Measurements from ENCODE around the gene SETD1B. TPM values are rescaled to one million over a fixed set of nuclear protein-coding genes. Genes with fewer than 3 reads are reported as not detected.

Gene SETD1B
- total RNA-seq, 2 experiments from 2014 or later = 32.6 to 34.1 TPM

DNA sequence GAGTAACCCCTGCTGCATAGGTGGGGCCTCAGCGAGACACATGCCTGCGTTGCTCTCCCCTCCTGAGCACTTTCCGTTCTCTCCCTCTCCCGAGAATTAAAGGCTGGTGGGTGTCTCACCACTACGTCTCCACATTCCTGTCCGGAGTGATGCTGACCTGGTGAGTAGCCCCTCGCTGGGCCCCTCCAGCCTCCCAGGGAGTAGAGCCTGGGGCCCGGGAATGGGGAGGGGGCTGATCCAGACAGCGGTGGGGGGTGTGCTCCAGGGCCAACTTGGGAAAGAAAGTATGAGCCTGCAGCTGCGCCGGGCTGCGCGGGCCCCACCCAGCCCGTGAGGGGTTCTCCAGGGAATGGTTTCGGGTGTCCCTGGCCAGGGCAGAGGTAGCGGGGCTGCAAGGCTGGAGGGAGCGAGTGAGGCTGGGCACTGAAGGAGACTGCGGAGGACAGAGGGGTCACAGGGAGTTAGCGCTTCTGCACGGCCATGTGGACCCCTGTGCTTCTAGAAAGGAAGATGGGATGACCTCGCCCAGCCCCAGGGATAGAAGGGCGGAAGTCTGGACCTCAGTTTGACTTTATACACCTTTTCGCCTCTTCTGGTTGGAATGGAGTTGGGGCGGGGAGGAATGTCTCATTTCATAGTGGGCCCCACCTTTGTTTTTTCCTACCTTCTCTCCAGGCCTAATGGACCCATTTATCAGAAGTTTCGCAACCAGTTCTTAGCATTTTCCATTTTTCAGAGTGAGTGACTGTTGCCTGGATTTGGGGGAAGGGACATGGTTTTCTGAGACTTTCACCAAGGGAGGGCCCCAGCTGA is 32.8 kb upstream of the SETD1B start:
- H3K36me3 Mint-ChIP-seq (ENCODE audit: low read depth) = no peaks in the 10 kb centered on the region
- DNase-seq = no peak
- POLR2A ChIA-PET = interaction anchor here (0.6 kb wide), 1 partner anchor 318 kb away, joined by 3 read pairs; no protein-coding TSS in a partner anchor
- no peak overlapping the region for H3K4me3 Mint-ChIP-seq
- H3K4me1 Mint-ChIP-seq = peaks cover 12% of the 10 kb centered on the region
- no peaks in the 10 kb centered on the region for H3K9me3 Mint-ChIP-seq
- H3K27ac Mint-ChIP-seq = no peak overlapping the region
- H3K27me3 Mint-ChIP-seq = no peaks in the 10 kb centered on the region
- CTCF ChIA-PET = interaction anchor here (0.6 to 40.9 kb wide), 2 partner anchors 29 to 604 kb away, joined by 3 to 1058 read pairs; partner anchors contain the start of genes RHOF and SETD1B

- DNase-seq = peak; percentile 87
- POLR2A ChIA-PET = interaction anchor here (0.6 kb wide), 1 partner anchor 20 kb away, joined by 4 read pairs; the partner anchor contains the start of gene RHOF
- no peaks in the 10 kb centered on the region for H3K27me3 Mint-ChIP-seq
- CTCF ChIA-PET = interaction anchor here (0.6 to 40.9 kb wide), 19 partner anchors 9 to 766 kb away, joined by 3 to 1058 read pairs (median 4); partner anchors contain the start of genes RHOF, SETD1B and TMEM120B
- H3K4me1 Mint-ChIP-seq = peaks cover 20% of the 10 kb centered on the region
- H3K4me3 Mint-ChIP-seq = no peak overlapping the region
- no peaks in the 10 kb centered on the region for H3K9me3 Mint-ChIP-seq
- peak overlapping the region; percentile 81 for H3K27ac Mint-ChIP-seq
- H3K36me3 Mint-ChIP-seq (ENCODE audit: low read depth) = no peaks in the 10 kb centered on the region
Measured at GRCh38 chr12:121773011-121773777, 30.6 kb upstream of the SETD1B start.

DNA sequence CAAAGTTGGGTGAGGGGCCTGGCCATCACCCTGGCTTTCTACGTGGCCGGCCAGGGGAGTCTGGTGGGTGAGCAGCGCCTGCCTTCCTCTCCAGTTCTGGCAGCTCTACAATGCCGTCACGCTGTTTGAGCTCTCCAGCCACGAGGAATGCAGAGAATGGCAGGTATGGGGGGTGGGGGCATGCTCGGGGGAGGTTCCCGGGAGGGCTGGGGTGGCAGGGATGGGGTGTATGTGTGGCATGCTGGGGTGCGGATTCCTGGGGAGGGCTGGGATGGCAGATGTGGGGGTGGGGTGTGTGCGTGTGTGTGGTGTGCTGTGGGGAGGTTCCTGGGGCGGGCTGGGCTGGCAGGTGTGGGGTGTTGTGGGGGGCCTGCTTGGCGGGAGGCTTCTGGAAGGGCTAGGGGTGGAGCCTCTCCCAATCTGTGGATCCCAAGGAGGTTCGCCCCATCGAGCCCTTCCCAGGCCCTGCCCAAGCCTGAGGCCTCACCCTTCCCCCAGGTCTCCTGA is 28.8 kb upstream of the SETD1B start:
- peak overlapping the region; percentile 66 for H3K27ac Mint-ChIP-seq
- H3K4me3 Mint-ChIP-seq = no peak overlapping the region
- H3K27me3 Mint-ChIP-seq = no peaks in the 10 kb centered on the region
- CTCF ChIA-PET = interaction anchor here (0.6 to 40.9 kb wide), 5 partner anchors 9 to 698 kb away, joined by 3 to 1058 read pairs (median 5); partner anchors contain the start of genes RHOF and SETD1B
- no peaks in the 10 kb centered on the region for H3K9me3 Mint-ChIP-seq
- peaks cover 25% of the 10 kb centered on the region for H3K4me1 Mint-ChIP-seq
- H3K36me3 Mint-ChIP-seq (ENCODE audit: low read depth) = peaks cover 11% of the 10 kb centered on the region
- POLR2A ChIA-PET = no interaction called here
- no peak for DNase-seq

DNA sequence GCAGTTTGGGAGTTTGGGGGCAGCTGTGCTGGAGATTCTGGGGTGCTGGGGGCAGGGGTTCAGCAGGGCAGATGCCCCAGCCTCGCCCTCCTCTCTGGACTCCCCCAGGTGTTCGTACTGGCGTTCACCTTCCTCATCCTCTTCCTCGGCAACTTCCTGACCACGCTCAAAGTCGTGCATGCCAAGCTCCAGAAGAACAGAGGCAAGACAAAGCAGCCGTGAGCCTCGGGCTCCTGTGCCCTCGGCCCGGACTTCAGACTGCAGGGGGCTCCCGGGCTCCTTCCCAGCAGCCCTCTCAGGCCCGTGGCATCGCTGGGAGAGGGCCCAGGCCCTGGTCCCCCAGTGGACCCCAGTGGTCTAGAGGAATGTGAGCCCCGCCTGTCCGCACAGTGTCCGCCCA is 28.3 kb upstream of the SETD1B start:
- Mint-ChIP-seq H3K4me1 (peaks cover 25% of the 10 kb centered on the region), H3K9me3 (no peaks in the 10 kb centered on the region), H3K27ac (no peak overlapping the region), H3K4me3 (no peak overlapping the region), H3K36me3 (ENCODE audit: low read depth) (peaks cover 15% of the 10 kb centered on the region), H3K27me3 (no peaks in the 10 kb centered on the region)
- POLR2A ChIA-PET = no interaction called here
- CTCF ChIA-PET = interaction anchor here (0.6 to 40.9 kb wide), 3 partner anchors 8 to 697 kb away, joined by 3 to 1058 read pairs (median 5); partner anchors contain the start of genes RHOF and SETD1B
- DNase-seq = no peak

DNA sequence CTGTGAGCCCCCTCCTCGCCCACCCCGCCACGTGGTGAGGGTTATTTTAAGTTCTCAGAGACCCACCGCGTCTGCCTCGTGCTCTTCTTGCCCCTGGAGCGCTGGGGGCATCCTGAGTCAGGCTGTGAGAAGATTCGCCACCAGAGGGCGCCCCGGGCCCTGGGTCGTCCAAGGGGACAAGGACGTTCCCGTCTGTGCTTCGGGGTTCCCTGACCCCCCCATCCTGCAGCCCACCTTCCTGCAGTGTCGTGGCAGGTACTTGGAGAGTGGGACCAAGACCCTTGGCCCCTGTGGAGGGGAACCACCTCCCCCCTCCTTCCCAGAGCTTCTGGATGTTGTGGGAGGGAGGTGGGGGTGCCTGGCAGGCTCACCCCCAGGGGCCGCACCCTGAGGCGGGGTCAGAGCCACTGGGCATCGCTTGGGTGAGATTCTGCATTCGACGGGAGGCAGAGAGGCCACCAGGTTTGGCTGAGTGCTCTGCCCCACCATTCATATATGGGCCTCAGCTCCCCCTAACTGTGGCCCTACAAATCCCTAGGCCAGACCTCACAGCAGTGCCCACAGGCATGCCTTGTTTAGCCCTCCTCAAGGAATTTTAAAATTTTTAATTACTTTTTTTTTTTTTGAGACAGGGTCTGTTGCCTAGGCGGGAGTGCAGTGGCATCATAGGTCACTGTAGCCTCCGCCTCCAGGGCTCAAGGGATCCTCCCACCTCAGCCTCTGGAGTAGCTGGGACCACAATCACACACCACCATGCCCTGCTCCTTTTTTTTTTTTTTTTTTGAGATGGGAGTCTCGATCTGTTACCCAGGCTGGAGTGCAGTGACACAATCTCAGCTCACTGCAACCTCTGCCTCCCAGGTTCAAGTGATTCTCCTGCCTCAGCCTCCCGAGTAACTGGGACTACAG is 27.4 kb upstream of the SETD1B start:
- peaks cover 15% of the 10 kb centered on the region for H3K36me3 Mint-ChIP-seq (ENCODE audit: low read depth)
- ChIA-PET CTCF (interaction anchor here (0.6 to 40.9 kb wide), 8 partner anchors 9 to 722 kb away, joined by 3 to 1058 read pairs (median 4); partner anchors contain the start of genes RHOF, SETD1B and TMEM120B), POLR2A (interaction anchor here (0.6 to 1.2 kb wide), 2 partner anchors 17 to 66 kb away, joined by 3 to 6 read pairs; partner anchors contain the start of gene RHOF)
- H3K4me1 Mint-ChIP-seq = peaks cover 26% of the 10 kb centered on the region
- DNase-seq = peak; percentile 90
- H3K9me3 Mint-ChIP-seq = no peaks in the 10 kb centered on the region
- peak overlapping the region; percentile 73 for H3K27ac Mint-ChIP-seq
- H3K27me3 Mint-ChIP-seq = no peaks in the 10 kb centered on the region
- H3K4me3 Mint-ChIP-seq = no peak overlapping the region

DNA sequence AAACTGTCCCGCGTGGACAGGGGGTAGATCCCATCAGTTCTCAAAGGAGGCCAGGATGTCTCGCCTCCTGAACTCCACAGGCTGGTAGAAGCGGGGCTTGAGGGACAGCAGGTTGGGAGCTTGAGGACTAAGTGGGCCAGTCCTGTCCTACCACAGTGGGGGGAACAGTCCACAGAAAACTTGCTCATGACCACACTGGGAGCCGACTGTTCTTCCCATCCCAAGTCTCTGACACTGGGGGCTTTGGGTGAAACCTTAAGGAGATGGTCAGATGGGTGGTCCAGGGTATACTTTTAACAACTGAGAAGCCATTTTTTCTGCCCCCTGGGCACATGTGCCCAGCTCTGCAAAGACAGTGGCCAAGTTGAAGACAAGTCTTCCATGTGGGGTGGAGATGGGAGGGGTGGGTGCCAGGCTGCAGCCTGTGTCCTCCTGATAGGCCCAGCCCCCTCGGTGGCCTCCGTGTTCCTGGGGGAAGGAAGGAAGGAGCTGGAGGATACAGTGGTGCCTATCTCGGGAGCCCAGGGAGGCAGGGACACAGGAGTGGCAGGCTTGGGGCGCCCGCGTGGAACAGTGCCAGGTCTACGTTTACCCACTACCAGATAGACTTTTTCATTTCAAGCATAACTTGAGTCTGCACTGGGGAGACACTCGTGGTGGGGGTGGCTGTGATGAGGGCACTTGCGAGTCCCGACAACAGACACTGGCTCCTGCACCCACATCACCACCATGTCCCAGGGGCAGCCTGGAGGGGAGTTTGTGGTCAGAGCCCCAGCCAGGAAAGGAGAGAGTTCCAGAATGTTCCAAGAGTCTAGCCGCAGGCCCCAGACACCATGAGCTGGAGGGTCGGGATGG is 25.0 kb upstream of the SETD1B start:
- Mint-ChIP-seq H3K36me3 (ENCODE audit: low read depth) (peaks cover 24% of the 10 kb centered on the region), H3K4me1 (peaks cover 35% of the 10 kb centered on the region), H3K9me3 (no peaks in the 10 kb centered on the region), H3K27me3 (no peaks in the 10 kb centered on the region), H3K27ac (peak overlapping the region; percentile 63), H3K4me3 (no peak overlapping the region)
- ChIA-PET CTCF (interaction anchor here (0.7 to 40.9 kb wide), 2 partner anchors 21 to 106 kb away, joined by 3 to 1058 read pairs; partner anchors contain the start of genes RHOF and SETD1B), POLR2A (interaction anchor here (0.5 to 0.7 kb wide), 2 partner anchors 152 to 209 kb away, joined by 4 to 8 read pairs; partner anchors contain the start of gene ORAI1)
- DNase-seq = no peak

DNA sequence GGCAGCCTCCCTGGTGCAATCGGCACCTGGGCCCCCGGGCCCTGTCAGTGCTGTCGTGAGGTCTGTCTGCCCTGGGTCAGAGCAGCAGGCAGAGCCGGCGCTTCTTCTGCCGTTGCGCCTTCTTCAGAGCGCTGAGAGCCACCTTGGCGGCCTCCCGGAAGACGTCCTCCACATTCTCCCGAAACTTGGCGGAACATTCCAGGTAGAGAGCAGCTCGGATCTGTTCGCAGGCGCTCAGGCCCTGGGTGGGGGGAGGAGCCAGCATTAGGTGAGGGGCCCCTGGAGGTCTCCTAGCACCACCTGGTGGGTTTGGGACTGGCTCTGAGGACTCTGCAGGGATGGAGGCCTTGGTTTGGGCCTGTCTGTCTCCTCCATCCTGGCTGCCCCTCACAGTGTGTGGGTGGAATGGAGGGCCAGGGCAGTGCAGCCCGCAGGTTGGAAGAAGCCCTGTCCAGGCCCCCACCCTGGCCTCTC is 24.4 kb upstream of the SETD1B start:
- Mint-ChIP-seq H3K4me1 (peaks cover 42% of the 10 kb centered on the region), H3K4me3 (no peak overlapping the region), H3K27me3 (no peaks in the 10 kb centered on the region), H3K36me3 (ENCODE audit: low read depth) (peaks cover 29% of the 10 kb centered on the region), H3K27ac (no peak overlapping the region), H3K9me3 (no peaks in the 10 kb centered on the region)
- POLR2A ChIA-PET = no interaction called here
- CTCF ChIA-PET = interaction anchor here (0.6 to 40.9 kb wide), 2 partner anchors 20 to 376 kb away, joined by 3 to 1058 read pairs; partner anchors contain the start of genes RHOF and SETD1B
- no peak for DNase-seq

DNA sequence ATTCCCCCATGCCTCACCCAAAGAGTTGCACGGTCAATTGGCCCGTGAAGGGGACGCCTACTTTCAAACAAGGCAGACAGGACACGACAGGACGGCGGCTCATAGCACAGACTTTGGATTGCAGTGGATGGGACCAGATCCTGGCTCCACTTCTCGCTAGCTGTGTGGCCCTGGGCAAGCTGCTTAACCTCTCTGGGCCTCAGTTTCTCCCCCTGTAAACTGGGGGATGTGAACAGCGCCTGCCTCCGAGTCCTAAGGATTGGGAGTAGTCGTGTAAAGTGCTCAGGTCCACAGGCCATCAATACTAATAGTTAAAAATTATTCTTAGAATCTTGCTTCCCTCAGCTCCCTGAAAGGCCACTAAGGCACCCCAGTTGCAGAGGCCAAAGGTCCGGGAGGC is 23.4 kb upstream of the SETD1B start:
- ChIA-PET CTCF (interaction anchor here (40.9 kb wide), 1 partner anchor 19 kb away, joined by 1058 read pairs; the partner anchor contains the start of genes RHOF and SETD1B), POLR2A (no interaction called here)
- no peak for DNase-seq
- Mint-ChIP-seq H3K4me1 (peaks cover 49% of the 10 kb centered on the region), H3K27ac (peak overlapping the region; percentile 60), H3K36me3 (ENCODE audit: low read depth) (peaks cover 36% of the 10 kb centered on the region), H3K9me3 (no peaks in the 10 kb centered on the region), H3K4me3 (no peak overlapping the region), H3K27me3 (no peaks in the 10 kb centered on the region)

DNA sequence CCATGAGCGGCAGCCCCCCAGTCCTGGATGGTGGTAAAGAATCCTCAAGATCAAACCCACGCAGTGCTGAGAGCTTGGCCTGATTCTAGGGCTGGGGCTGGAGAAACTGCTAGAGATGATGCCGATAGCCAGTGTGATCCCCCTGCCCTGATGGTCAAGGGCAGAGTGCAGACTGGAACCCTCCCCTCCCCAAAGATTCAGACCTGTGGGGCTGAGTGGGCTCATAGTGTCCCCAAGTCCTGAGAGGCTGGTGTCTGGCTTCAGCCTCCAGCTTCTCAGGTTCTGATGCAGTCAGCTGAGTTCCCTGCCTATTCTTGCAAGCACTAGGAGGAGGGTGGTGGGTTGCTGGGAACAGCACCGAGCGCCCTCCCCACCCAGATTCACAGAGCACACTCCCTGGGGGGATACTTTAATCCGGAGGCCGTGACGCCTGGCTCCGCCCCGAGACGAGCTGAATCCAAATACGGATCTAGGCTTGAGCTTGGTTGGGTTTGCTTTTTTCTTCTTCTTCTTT is 22.3 kb upstream of the SETD1B start:
- peak overlapping the region; percentile 35 for H3K4me3 Mint-ChIP-seq
- H3K9me3 Mint-ChIP-seq = no peaks in the 10 kb centered on the region
- CTCF ChIA-PET = interaction anchor here (0.9 to 40.9 kb wide), 10 partner anchors 9 to 99 kb away, joined by 3 to 1058 read pairs (median 4); partner anchors contain the start of genes RHOF and SETD1B
- H3K27ac Mint-ChIP-seq = peak overlapping the region; percentile 86
- peaks cover 40% of the 10 kb centered on the region for H3K36me3 Mint-ChIP-seq (ENCODE audit: low read depth)
- peaks cover 52% of the 10 kb centered on the region for H3K4me1 Mint-ChIP-seq
- POLR2A ChIA-PET = interaction anchor here (0.6 to 1.5 kb wide), 5 partner anchors 9 to 29 kb away, joined by 3 to 5 read pairs (median 4); no protein-coding TSS in a partner anchor
- no peak for DNase-seq
- H3K27me3 Mint-ChIP-seq = no peaks in the 10 kb centered on the region
